Panc1 (cell line): ENCODE data around the gene PPP4R1.

Source experiments
- CTCF ChIP-seq: fragments of 450-650 bp; IDR thresholded peaks from 2 replicates; pipeline ENCODE4 v1.5.1; 2017; ENCODE audit warnings: mild to moderate bottlenecking
- POLR2AphosphoS5 ChIP-seq: IDR thresholded peaks from 2 replicates; pipeline ENCODE4 v1.6.1; 2012; ENCODE audit warnings: mild to moderate bottlenecking, low read depth, low read length, moderate library complexity
- REST ChIP-seq, 2 experiments: IDR thresholded peaks; 2 replicates each; pipeline ENCODE4 v1.6.1; 2011 to 2012; ENCODE audit warnings: low read depth in 2 of 2, control low read depth in 1 of 2, low read length in 1 of 2, mild to moderate bottlenecking in 1 of 2, moderate library complexity in 1 of 2; ENCODE audit not compliant: insufficient read depth in 1 of 2
- TCF7L2 ChIP-seq: IDR thresholded peaks from 2 replicates; pipeline ENCODE4 v1.6.1; 2011; ENCODE audit warnings: mild to moderate bottlenecking, low read depth, low read length, inconsistent platforms

GRCh38 chr18:9613550-9614400 lies 584 bp downstream of the PPP4R1 start:
- TF ChIP-seq REST (IDR thresholded peaks at IDR 0.05; ENCODE audit: insufficient read depth in 1 of 2, low read depth in 2 of 2, low read length in 1 of 2) (no peak), POLR2AphosphoS5 (no peak), CTCF (no peak), TCF7L2 (no peak)
